HG02885 (cell line): Measurements from ENCODE around the gene PPBP.

Experiments
- ATAC-seq: cut with Tn5 transposase; IDR thresholded peaks from one replicate; pipeline ENCODE4 v1.9.1; 2021; ENCODE audit warnings: mild to moderate bottlenecking; ENCODE audit not compliant: unreplicated experiment, poor library complexity

The PPBP gene, protein sequence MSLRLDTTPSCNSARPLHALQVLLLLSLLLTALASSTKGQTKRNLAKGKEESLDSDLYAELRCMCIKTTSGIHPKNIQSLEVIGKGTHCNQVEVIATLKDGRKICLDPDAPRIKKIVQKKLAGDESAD

DNA sequence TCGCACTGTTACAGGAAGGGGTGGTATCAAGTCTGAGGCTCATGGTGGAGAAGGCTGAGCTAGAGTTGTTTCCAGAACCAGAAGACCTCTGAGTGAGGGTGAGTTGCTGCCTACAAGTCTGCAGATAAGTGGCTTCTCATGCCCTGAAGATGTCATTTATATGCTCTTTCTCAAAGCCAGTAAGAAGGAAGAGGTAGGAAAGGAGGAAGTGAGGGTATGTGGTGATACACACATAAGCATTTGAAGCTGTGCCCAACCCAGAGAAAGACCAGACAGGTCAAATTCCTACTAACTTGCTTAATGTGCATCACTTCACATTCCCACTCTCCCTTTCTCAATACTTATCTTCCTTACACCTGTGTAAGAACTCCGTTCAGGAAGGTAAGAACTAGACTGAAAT is at the start of gene PPBP:
PPBP (minus strand) TSS at position 130 of the 400 bp plus-strand sequence; CDS start at position 43, 87 bp downstream.
- no peak for ATAC-seq

DNA sequence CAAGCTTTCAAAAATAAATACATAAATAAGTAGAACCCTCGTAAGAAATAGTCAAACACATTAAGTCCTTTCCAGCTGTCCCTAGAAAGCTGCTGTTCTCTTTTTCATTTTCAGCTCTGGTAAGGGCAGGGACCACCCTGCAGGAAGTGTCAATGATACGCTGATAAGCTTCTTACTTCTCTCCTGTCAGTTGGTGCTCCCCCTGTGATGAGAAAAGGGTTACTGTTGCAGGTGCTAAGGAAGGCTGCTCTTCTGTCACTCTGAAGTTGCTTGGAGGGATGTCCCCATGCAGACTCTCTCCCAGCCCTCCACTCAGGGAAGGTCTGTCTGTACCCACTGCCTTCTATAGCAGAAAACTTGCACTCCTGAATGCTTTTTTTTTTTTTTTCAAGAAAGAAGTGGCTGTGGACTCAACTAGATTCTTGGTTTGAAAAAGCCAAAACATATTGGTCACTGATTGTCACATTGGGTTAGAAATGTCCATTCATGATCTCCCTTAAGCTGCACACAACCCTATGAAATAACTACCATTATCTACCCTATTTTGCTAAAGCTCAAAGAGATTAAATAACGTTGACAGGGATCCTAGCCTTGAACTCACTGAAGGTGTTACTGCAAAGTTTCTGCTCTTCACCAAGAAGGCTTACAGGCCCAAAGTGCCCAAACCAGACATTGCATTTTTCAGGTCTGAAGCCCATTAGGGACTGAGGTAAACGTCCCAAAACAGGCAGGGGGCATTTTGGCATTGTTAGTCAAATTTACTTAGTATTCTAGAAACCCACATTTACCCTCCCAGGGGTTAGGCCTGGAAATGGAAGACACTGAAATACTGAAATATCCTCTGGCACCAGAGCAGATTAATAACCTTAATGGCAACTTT is 49.3 kb upstream of the PPBP start:
- no peak for ATAC-seq

DNA sequence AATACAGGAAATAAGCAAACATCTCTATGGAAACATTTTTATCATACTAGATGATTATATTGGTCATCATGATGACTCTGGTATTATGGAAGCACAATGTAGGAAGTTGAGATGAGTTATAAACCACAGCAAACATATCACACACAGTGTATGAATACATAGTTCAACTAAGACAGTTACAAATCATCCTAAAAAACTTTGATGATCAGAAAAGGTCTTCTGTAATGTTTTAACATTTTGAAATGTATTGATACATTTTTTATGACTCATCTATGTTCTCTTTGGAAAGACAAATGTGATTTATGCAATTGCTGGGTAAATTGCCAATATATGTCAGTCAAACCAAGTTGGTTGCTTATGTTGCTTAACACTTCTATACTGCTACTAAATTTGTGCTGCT is 45.7 kb upstream of the PPBP start:
- ATAC-seq = no peak

DNA sequence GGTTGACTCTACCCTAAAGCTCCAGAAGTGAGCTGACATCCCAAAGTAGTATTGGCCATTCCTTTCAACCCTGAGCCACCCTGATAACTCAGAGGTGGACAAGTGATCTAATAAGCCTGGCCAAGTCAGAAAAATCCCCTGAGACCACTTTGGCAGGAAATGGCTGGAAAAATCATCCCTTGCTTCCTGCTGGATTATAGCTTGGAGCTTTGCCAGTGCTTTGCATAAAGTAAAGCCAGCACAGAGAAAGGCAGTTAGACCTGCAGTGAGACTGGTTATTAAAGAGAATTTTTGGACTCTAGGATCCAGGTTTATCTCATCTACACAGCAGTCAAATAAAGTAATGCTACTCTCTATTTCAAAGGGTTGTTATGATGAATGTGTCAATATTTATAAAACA is 44.1 kb upstream of the PPBP start:
- no peak for ATAC-seq

DNA sequence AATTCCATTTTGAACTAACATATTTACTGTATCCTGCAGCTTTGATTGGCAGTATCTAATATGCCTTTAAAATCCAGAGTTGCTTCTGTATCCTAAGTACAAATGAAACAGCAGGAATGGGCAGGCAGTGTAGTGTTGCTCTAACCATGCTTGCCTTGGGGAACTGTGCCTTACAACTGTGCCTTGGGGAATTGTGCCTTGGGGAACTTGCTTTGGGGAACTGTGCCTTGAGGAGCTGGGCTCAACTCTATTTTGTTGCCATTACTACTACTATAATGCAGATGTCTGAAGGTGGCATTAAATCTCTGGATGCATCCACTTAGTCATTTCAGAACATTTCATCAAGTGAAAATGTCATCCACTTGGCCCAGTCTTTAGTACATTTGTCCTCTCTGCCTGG is 43.6 kb upstream of the PPBP start:
- no peak for ATAC-seq

DNA sequence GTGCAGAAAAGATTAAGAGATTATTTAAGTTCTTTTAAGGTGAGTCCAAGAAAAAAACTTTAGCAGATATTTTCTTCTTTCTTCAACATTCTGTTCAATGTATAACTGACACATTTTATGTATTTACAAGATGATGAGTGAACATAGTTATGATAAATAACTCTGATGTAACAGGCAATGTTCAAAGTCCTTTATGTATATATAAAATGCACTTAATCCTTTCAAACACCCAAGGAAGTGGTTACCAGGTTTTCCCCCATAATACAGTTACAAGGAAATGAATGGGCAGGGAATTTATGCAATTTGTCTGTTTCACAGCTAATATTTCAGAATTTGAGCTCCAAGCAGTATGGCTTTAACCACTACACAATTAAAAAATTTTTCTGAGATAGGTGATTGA is 42.3 kb upstream of the PPBP start:
- no peak for ATAC-seq

DNA sequence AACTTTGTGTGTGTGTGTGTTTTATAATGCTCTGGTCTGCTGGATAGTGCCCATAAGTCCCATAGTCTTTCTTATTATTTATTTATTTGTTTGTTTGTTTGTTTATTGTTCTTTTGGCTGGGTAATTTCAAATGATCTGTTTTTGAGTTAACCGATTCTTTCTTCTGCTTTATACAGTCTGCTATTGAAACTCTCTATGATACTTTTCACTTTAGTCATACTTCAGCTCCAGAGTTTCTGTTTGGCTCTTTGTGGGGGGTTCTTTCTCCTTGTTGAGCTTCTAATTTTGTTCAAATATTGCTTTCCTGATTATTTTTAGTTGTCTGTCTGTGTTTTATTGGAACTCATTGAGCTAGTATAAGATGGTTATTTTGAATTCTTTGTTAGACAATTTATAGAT is 40.5 kb upstream of the PPBP start:
- no peak for ATAC-seq

DNA sequence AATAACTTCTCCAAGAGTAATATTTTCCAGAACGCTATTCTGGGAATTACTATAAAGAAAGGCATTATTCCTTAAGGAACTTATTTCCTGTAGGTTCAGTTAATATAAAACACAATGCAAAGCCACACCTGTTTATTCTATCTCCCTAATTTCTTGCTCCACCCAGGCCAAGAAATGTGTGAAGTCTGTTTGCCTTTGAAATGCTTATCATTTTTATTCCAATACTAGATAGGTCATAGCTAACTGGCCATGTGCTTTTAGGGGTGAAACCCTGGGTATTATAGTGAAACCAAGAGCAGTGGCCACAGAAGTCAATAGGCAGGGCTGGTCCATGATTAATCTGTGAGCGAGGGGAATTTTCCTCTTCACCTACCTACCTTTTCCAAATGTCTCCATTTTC is 35.7 kb upstream of the PPBP start:
- ATAC-seq = no peak

DNA sequence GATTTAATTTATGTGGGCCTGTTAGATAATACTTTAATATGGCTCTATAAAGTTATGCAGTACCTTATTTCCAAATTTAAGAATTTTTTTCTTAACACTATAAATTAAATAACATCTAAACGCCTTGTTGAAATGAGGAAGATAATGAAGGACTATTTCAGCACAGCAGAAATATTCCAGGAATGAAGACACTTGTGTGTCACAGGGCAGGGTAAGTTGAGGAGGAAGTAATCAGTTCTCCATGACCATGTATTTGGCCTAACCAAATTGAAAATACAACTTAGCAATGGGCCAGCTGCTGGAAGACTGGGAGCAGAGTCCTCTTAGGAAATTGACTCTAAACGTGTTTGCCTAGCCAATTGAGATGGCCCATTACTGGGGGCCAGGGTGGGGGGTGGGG is 33.6 kb upstream of the PPBP start:
- no peak for ATAC-seq

DNA sequence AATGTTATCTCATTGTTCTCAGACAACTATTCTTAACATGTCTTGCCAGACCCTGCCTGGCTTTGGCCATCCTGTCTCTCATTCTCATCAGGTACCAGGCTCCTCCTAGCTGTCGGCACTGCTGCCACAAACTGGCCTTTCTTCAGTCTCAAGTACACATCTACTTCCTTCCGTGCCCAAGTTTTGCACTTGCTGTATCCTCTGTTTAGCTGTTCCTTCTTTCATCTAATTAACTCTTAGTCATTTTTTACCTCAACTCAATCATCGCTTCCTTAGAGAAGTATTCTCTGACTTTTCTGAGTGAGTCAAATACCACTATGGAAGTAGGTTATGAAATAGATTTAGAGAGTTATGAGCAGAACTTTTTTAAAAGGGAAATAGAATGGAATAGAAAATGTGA is 30.8 kb upstream of the PPBP start:
- no peak for ATAC-seq

DNA sequence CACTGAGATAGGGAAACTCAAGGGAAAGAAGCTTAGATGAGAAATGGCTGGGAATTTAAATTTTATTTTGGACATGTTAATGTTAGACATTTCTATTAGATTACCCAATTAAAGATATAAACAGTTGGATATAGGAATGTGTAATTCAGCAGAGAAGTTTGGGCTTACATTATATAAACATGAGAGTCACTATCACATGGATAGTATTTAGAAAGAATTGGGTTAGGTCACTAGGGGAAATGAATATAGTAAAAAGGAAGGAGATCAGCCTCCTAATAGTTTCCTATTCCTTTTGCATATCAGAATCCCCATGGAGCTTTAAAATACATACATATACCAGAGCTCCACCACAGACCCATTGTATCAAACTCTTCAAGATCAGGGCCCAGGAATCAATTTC is 30.1 kb upstream of the PPBP start:
- ATAC-seq = no peak

DNA sequence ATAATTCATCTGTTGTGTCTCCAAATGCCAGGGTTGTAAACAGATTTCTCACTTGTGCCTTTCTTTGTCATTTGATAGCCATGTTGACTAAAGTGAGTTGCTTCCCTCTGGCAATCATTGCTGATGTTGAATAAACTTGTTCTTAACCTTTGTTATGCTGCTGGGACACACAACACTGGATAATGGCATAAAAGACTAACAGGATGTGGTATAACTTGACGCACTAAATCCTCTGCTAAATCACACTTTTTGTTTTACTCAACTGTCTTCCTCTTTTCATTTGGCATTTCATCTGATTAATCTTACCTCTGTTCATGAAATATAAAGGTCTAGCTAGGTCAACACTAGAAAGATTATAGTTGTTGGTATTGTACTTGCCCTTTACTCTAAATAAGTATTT is 28.1 kb upstream of the PPBP start:
- no peak for ATAC-seq

DNA sequence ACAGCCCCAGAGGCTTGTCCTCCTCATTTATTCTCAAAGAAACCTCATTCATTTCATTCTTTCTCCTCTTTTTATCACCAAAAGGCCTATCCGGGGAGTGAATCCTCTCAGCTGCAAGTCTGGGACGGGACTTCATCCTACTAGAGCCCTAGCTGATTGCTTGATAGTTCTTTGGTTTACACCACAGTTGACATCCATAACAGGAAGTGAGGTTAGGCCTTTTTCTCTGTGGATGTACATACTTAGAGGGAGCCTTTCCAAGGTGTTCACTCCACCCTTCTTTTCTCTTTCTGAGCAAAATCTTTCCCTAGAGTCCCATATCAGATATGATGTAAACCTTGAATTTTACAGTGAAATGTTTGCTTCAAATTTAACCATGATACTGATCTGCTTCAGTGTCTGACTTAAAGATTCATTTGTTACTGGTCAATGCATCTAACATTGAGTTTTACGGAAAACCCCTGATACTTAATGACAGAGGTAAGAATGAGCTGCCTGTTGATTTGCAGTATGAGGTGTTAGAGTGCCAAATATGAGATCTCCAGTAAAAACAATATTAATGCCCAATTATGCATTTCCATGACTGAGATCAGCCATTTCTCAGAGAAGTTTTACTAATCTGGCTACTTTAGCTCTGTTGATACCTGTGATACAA is 27.3 kb upstream of the PPBP start:
- no peak for ATAC-seq

DNA sequence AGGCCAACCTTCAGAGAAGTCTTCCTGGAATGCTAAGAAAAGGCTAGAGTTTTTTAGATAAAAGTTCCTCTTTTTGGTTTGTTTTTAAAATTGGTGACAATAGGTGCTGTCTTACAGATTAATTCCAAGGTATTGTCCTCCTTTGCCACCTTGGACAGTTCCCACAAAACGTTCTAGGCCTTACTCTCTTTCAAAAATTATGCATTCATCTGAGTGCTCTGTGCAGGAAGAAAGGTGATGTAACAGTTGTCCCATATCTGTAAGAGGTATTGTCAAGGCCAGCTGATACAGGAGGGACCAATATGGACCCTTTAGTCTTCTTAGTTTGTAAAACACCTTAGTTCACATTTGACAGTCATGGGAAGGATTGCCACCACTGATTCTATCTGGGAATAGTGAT is 26.3 kb upstream of the PPBP start:
- ATAC-seq = no peak

DNA sequence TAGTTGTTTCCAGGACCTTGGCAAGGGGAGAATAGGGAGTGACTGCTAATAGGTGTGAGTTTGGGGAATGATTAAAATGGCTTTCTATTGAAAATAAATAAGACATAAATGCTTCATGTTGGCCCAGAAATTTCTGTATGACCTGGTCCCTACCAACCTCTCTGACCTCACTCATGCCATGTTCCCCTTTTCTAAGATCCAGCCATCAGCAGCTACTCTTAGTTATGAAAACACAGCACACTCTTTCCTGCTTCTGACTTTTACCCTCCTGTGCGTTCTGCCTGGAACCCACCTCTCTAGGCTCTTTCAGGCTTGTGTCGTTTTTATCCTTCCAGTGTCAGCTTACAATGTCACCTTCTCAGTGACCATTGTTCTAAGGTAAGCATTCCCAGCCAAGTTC is 25.3 kb upstream of the PPBP start:
- ATAC-seq = no peak

DNA sequence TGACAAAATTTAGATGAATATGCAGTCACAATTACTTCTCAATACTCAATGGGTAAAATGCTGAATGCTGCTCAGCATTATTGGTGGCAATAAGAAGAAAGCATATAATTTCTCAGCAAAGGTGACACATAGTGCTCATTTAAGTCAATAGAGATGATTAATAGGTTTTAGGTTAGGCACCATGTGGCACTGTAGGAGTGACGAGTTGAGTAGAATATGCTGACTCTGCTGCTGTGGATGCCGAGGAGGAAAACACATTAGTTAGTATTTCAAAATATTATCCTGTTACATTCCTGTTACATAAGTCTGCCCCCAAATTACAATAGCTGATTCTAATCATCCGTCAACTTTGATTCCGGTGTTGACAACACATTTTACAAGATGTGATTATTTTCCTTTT is 24.1 kb upstream of the PPBP start:
- no peak for ATAC-seq

DNA sequence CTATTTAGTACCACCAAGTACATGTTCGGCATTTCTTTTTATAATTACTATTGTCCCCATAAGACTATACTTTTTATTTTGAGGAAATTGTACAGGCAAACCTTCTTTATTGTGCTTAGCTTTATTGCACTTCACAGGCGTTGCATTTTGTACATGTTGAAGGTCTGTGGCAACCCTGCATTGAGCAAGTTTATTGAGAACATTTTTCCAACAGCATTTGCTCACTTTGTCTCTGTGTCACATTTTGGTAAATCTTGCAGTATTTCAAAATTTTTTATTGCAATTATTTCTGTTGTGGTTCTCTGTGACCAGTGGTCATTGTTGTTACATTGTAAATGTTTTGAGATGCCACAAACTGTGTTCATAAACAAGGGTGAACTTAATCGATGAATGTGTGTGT is 21.3 kb upstream of the PPBP start:
- ATAC-seq = no peak

DNA sequence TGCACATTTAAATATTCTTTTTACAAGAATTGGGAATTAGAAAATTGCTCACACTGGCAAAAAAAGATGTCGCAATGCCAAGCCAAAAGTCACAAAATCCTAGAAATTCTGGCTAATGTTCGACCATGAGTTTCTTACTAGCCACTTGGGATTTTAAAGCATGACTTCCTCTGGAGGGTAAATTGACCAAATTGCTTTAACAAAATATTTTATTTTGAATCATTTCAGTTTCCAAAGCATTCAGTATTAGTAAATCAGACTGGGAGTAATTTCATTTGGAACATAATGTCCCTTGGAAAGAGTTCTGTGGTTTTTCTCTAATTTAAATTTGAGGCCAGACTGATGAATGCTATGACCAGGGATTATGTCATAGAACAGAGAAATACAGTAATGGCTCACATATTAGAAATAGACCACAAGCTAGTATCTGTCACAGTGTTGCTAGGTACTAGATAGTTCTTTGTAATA is 18.1 kb upstream of the PPBP start:
- ATAC-seq = no peak

DNA sequence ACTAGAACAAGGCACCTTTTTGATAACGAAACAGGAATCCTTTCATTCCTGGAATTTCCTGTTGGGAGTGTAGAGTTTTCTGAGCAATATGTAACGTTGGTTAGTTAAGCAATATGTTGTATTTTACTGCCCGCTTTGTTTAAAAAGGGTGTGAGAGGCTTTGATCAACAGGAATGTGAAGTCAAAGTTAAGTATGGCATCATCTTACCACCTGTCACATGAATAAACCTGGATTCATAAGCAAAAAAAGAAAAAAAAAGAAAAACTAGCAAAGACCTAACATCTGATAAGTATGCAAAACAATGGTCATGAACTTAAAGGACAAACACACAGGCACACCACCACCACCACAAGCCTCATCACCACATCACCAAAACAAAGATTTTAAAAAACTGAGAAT is 17.5 kb upstream of the PPBP start:
- ATAC-seq = no peak

DNA sequence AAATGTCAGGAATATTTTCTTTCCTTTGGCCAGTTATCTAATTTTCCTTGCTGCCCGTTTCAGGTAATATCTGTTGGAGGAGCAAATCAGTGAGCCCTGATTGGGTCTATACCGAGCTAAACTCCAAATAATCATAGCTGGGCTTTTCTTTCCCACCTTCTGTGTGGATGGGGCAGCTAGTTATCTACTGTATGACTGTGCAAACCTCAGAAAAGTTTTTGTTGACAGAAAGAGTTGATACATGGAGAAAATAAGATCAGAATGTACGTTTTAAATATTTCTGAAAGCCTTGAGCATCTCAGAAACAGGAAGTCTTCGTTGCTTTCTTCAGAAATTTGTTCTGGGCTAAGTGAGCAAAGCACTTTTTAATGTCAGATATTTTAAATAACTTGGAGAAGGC is 16.7 kb upstream of the PPBP start:
- no peak for ATAC-seq

DNA sequence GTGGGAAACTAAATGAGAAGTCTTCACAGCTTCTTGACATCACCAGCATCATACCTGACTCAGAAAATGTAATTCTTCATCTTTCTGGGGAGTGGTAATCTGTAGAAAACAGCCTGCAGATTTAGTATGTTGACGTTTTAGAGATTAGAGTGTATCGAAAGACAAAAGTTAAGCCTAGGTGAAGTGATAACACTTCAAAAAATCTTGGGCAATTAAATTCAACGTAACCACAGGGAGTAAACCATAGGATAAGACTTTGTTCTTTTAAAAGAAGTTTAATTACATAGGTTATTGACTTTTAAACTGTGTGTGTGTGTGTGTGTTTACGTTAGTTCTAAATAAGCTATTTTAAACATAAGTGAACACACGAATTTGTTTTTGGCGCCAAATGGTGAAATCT is 12.3 kb upstream of the PPBP start:
- no peak for ATAC-seq
